BE2C (cell line): ENCODE results near the gene DUSP14.

Source experiments
- DNase-seq: peaks from one replicate; pipeline ENCODE4 v3.0.0-alpha.2; 2020
- H3K27me3 ChIP-seq: fragments of 250-450 bp; sonication (Bioruptor Pico); 2 replicates; pipeline ENCODE4 v1.5.1; 2020; ENCODE audit warnings: mild to moderate bottlenecking
- H3K36me3 ChIP-seq: fragments of 250-450 bp; sonication (Bioruptor Pico); 2 replicates; pipeline ENCODE4 v1.5.1; 2020; ENCODE audit warnings: mild to moderate bottlenecking
- H3K4me1 ChIP-seq: fragments of 250-450 bp; sonication (Bioruptor Pico); 2 replicates; pipeline ENCODE4 v1.5.1; 2020
- H3K4me3 ChIP-seq: 2 replicates; pipeline ENCODE4 v1.5.1; 2011; ENCODE audit warnings: low read depth, low read length
- H3K9me3 ChIP-seq: fragments of 250-450 bp; sonication (Bioruptor Pico); 2 replicates; pipeline ENCODE4 v1.5.1; 2020
- CTCF ChIP-seq: IDR thresholded peaks from 2 replicates; pipeline ENCODE4 v1.5.1; 2012; ENCODE audit warnings: mild to moderate bottlenecking, low read depth, low read length

Gene DUSP14

GRCh38 chr17:37494971-37495370 lies 5.3 kb downstream of the DUSP14 start:
- Histone ChIP-seq H3K9me3 (no peaks in the 10 kb centered on the region), H3K4me3 (no peak overlapping the region), H3K4me1 (0 out of 2 replicates have a peak, but pooled peaks cover 3% of the 10 kb centered on the region), H3K27me3 (no peaks in the 10 kb centered on the region), H3K36me3 (no peaks in the 10 kb centered on the region)
- no peak for DNase-seq
- no peak for TF ChIP-seq CTCF

GRCh38 chr17:37500378-37500777 lies 10.7 kb downstream of the DUSP14 start:
- Histone ChIP-seq H3K4me1 (no peaks in the 10 kb centered on the region), H3K36me3 (no peaks in the 10 kb centered on the region), H3K27me3 (no peaks in the 10 kb centered on the region), H3K9me3 (no peaks in the 10 kb centered on the region), H3K4me3 (no peak overlapping the region)
- no peak for DNase-seq
- TF ChIP-seq CTCF = no peak

GRCh38 chr17:37502009-37502936 lies 12.6 kb downstream of the DUSP14 start:
- H3K9me3 ChIP-seq = no peaks in the 10 kb centered on the region
- DNase-seq = no peak
- H3K4me3 ChIP-seq = no peak overlapping the region
- H3K36me3 ChIP-seq = no peaks in the 10 kb centered on the region
- no peak for TF ChIP-seq CTCF
- no peaks in the 10 kb centered on the region for H3K27me3 ChIP-seq
- no peaks in the 10 kb centered on the region for H3K4me1 ChIP-seq

GRCh38 chr17:37503148-37503547 lies 13.5 kb downstream of the DUSP14 start:
- TF ChIP-seq CTCF = no peak
- Histone ChIP-seq H3K27me3 (no peaks in the 10 kb centered on the region), H3K4me1 (no peaks in the 10 kb centered on the region), H3K9me3 (no peaks in the 10 kb centered on the region), H3K4me3 (no peak overlapping the region), H3K36me3 (no peaks in the 10 kb centered on the region)
- DNase-seq = no peak

- no peak overlapping the region for H3K4me3 ChIP-seq
- H3K36me3 ChIP-seq = no peaks in the 10 kb centered on the region
- H3K4me1 ChIP-seq = no peaks in the 10 kb centered on the region
- no peaks in the 10 kb centered on the region for H3K9me3 ChIP-seq
- no peak for TF ChIP-seq CTCF
- DNase-seq = no peak
- H3K27me3 ChIP-seq = no peaks in the 10 kb centered on the region
These were observed 15.6 kb downstream of the DUSP14 start for GRCh38 chr17:37505333-37505732.

- Histone ChIP-seq H3K36me3 (no peaks in the 10 kb centered on the region), H3K4me1 (no peaks in the 10 kb centered on the region), H3K9me3 (no peaks in the 10 kb centered on the region), H3K4me3 (0 out of 2 replicates have a peak overlapping the region, but pooled peaks have one; percentile 10), H3K27me3 (no peaks in the 10 kb centered on the region)
- peak; percentile 72 for TF ChIP-seq CTCF
- peak; percentile 59 for DNase-seq
These were observed 17.0 kb downstream of the DUSP14 start for GRCh38 chr17:37506678-37507077.
